ENCODE measurements around the gene DHRS4. TPM values are rescaled to one million over a fixed set of nuclear protein-coding genes. Genes with fewer than 3 reads are reported as not detected.

Gene DHRS4
- 11.2 and 12.7 TPM in 2 replicates for total RNA-seq (2021)
- long read RNA-seq, transcript DHRS4-201 (8 exons, 1,443 nt), result major isoform, 57 of 67 reads
- long read RNA-seq, transcript DHRS4-203 (5 exons, 727 nt), result minor isoform, 5 of 67 reads
- long read RNA-seq, partial matches to known transcripts, result 1 of 67 reads
- long read RNA-seq, other reads (novel, unspliced or antisense), result 2 of 67 reads

GRCh38 chr14:23953464-23954278, at the start of gene DHRS4:
Gene DHRS4, plus strand, starts transcription at chr14:23953770. Its CDS starts 19 bp downstream, at chr14:23953789.
- H3K36me3 Mint-ChIP-seq (ENCODE audit: insufficient read depth in 1 of 3, low read depth in 3 of 3), result peaks cover 0 to 3% (median 2%) of the 10 kb centered on the region in 3 experiments; a peak in 4 of 7 replicates
- peak within 1 kb of the TSS; percentile 93 to 98 (median 97) for H3K27ac Mint-ChIP-seq
- H3K79me2 ChIP-seq (ENCODE audit: insufficient read depth, low read length), result no peaks in the 10 kb centered on the region
- H4K8ac ChIP-seq (replicated peaks; ENCODE audit: insufficient read length, low read depth, low read length), result no peak within 1 kb of the TSS
- H2BK20ac ChIP-seq (ENCODE audit: low read depth, low read length, poor library complexity, severe bottlenecking), result no peak within 1 kb of the TSS
- DNase-seq, result peak; percentile 88
- peak within 1 kb of the TSS; percentile 25; the same call in 1 of the 2 replicates for H3K14ac ChIP-seq (ENCODE audit: insufficient read depth, low read length)
- no peaks in the 10 kb centered on the region for H4K20me1 ChIP-seq (ENCODE audit: control insufficient read depth, insufficient read depth, insufficient read length)
- H2BK15ac ChIP-seq (ENCODE audit: low read depth, low read length), result no peak within 1 kb of the TSS
- H3K4me1 Mint-ChIP-seq, result peaks cover 23 to 25% of the 10 kb centered on the region in 2 experiments
- peak; percentile 94 for TF ChIP-seq CTCF (conservative IDR thresholded peaks at IDR 0.05)
- no peak within 1 kb of the TSS for H3K27ac ChIP-seq (ENCODE audit: insufficient read length, low read depth, low read length)
- H2BK12ac ChIP-seq (ENCODE audit: insufficient read length, low read depth, low read length), result no peak within 1 kb of the TSS
- no peaks in the 10 kb centered on the region for H3K79me1 ChIP-seq (ENCODE audit: insufficient read depth, low read depth, low read length, poor library complexity, severe bottlenecking)
- no peak within 1 kb of the TSS for H3T11ph ChIP-seq (ENCODE audit: low read length)
- no peak within 1 kb of the TSS for H3K23ac ChIP-seq (ENCODE audit: insufficient read length, low read depth, low read length)
- H3K4me2 ChIP-seq (ENCODE audit: insufficient read depth, insufficient read length, low read length), result peak within 1 kb of the TSS; percentile 26
- no peak within 1 kb of the TSS for H2BK120ac ChIP-seq (ENCODE audit: low read depth, low read length, poor library complexity, severe bottlenecking)
- H3K4me3 Mint-ChIP-seq, result peak within 1 kb of the TSS; percentile 98 to 99
- H3K27me3 ChIP-seq (ENCODE audit: insufficient read depth, low read length), result no peaks in the 10 kb centered on the region
- WGBS (ENCODE audit: extremely low coverage, insufficient read length, low lambda C conversion rate), result no CpG with 5 or more reads among the region's 44 CpGs
- H4K91ac ChIP-seq (ENCODE audit: insufficient read length, low read depth, low read length), result no peak within 1 kb of the TSS
- no peaks in the 10 kb centered on the region for H3K27me3 Mint-ChIP-seq (ENCODE audit: low read depth)
- no peak within 1 kb of the TSS for H2AK5ac ChIP-seq (ENCODE audit: insufficient read length, low read length)
- no peaks in the 10 kb centered on the region for H3K9me3 ChIP-seq (ENCODE audit: control insufficient read depth, low read depth, low read length)
- H4K5ac ChIP-seq (ENCODE audit: insufficient read length, low read depth, low read length), result no peak within 1 kb of the TSS
- H2BK5ac ChIP-seq (ENCODE audit: insufficient read length, low read length), result no peak within 1 kb of the TSS
- H3K4ac ChIP-seq (ENCODE audit: low read depth, low read length), result no peak within 1 kb of the TSS
- H3K56ac ChIP-seq (ENCODE audit: insufficient read length, low read depth, low read length), result no peak within 1 kb of the TSS
- H2AFZ ChIP-seq (ENCODE audit: low read length), result no peak within 1 kb of the TSS
- H3K4me1 ChIP-seq (ENCODE audit: insufficient read depth, low read length), result no peaks in the 10 kb centered on the region
- no peak within 1 kb of the TSS for H3K18ac ChIP-seq (ENCODE audit: insufficient read length, low read depth, low read length)
- peaks cover 5 to 7% of the 10 kb centered on the region in 2 experiments for H3K9me3 Mint-ChIP-seq
- peak within 1 kb of the TSS; percentile 44 for H3K9ac ChIP-seq (ENCODE audit: extremely low read depth, insufficient read length, low read length)
- H3K23me2 ChIP-seq (ENCODE audit: insufficient read length, low read depth, low read length, poor library complexity, severe bottlenecking), result peaks cover 4% of the 10 kb centered on the region

All from H9 (cell line).